ENCODE data around the gene HYCC1.
"Not testable (repeated sequence)": the region's sequence is repeated elsewhere in the genome, so short reads cannot be mapped to it uniquely, and the experiment has no call there.

Gene HYCC1

GRCh38 chr7:23013715-23014649 is at the start of gene HYCC1:
TSS of gene HYCC1 (minus strand) at chr7:23014130. CDS start at chr7:22991111, 23,019 bp downstream.
- peak; percentile 100 for TF ChIP-seq POLR2A (IDR thresholded peaks at IDR 0.05; ENCODE audit: low read depth, low read length)
- FAIRE-seq (peak; percentile 97), DNase-seq (ENCODE audit: insufficient read length, low spot score) (peak; percentile 98)

- FAIRE-seq (no peak), DNase-seq (ENCODE audit: insufficient read length, low spot score) (peak; percentile 40)
- TF ChIP-seq POLR2A (IDR thresholded peaks at IDR 0.05; ENCODE audit: low read depth, low read length), result no peak
Observed at GRCh38 chr7:23062452-23062851, 48.5 kb upstream of the HYCC1 start.

- TF ChIP-seq POLR2A (IDR thresholded peaks at IDR 0.05; ENCODE audit: low read depth, low read length), result no peak
- FAIRE-seq (no peak), DNase-seq (ENCODE audit: insufficient read length, low spot score) (no peak)
Observed at GRCh38 chr7:23061327-23061726, 47.4 kb upstream of the HYCC1 start.

GRCh38 chr7:23058408-23059096 is 44.6 kb upstream of the HYCC1 start:
- no peak for TF ChIP-seq POLR2A (IDR thresholded peaks at IDR 0.05; ENCODE audit: low read depth, low read length)
- FAIRE-seq (no peak), DNase-seq (ENCODE audit: insufficient read length, low spot score) (no peak)

- TF ChIP-seq POLR2A (IDR thresholded peaks at IDR 0.05; ENCODE audit: low read depth, low read length), result no peak
- FAIRE-seq (peak; percentile 97), DNase-seq (ENCODE audit: insufficient read length, low spot score) (peak; percentile 38)
Observed at GRCh38 chr7:23055582-23056178, 41.8 kb upstream of the HYCC1 start.

GRCh38 chr7:23051124-23051485 is 37.2 kb upstream of the HYCC1 start:
- FAIRE-seq; DNase-seq (ENCODE audit: insufficient read length, low spot score): not testable (repeated sequence)

- FAIRE-seq; DNase-seq (ENCODE audit: insufficient read length, low spot score): not testable (repeated sequence)
Observed at GRCh38 chr7:23046336-23046735, 32.4 kb upstream of the HYCC1 start.

- not testable (repeated sequence) for FAIRE-seq; DNase-seq (ENCODE audit: insufficient read length, low spot score)
Observed at GRCh38 chr7:23045086-23045485, 31.2 kb upstream of the HYCC1 start.

GRCh38 chr7:23044581-23044980 is 30.7 kb upstream of the HYCC1 start:
- TF ChIP-seq POLR2A (IDR thresholded peaks at IDR 0.05; ENCODE audit: low read depth, low read length), result no peak
- no peak for DNase-seq (ENCODE audit: insufficient read length, low spot score)
- FAIRE-seq, result peak; percentile 38

GRCh38 chr7:23043441-23043840 is 29.5 kb upstream of the HYCC1 start:
- peak; percentile 62 for FAIRE-seq
- TF ChIP-seq POLR2A (IDR thresholded peaks at IDR 0.05; ENCODE audit: low read depth, low read length), result no peak
- DNase-seq (ENCODE audit: insufficient read length, low spot score), result no peak

- not testable (repeated sequence) for FAIRE-seq; DNase-seq (ENCODE audit: insufficient read length, low spot score)
Observed at GRCh38 chr7:23039674-23040073, 25.7 kb upstream of the HYCC1 start.

GRCh38 chr7:23035542-23036371 is 21.8 kb upstream of the HYCC1 start:
- DNase-seq (ENCODE audit: insufficient read length, low spot score); FAIRE-seq: not testable (repeated sequence)

- DNase-seq (ENCODE audit: insufficient read length, low spot score) (no peak), FAIRE-seq (no peak)
Observed at GRCh38 chr7:23027261-23027660, 13.3 kb upstream of the HYCC1 start.

GRCh38 chr7:23026164-23026563 is 12.2 kb upstream of the HYCC1 start:
- no peak for TF ChIP-seq POLR2A (IDR thresholded peaks at IDR 0.05; ENCODE audit: low read depth, low read length)
- FAIRE-seq, result no peak
- no peak for DNase-seq (ENCODE audit: insufficient read length, low spot score)

More at GRCh38 chr7:23027261-23027660, 13.3 kb upstream of the HYCC1 start:
- TF ChIP-seq POLR2A (IDR thresholded peaks at IDR 0.05; ENCODE audit: low read depth, low read length), result no peak

Data from H54 (cell line).